Subcutaneous adipose tissue (tissue), 4 donors: ENCODE data around the gene LRIG2. TPM values are rescaled to one million over a fixed set of nuclear protein-coding genes. Genes with fewer than 3 reads are reported as not detected.

Source experiments
- CTCF ChIP-seq: fragments of 450-650 bp; IDR thresholded peaks from one replicate; pipeline ENCODE4 v1.5.1; 2016; ENCODE audit warnings: low read depth, mild to moderate bottlenecking, control low read depth, antibody characterized with exemption, moderate library complexity
- total RNA-seq, 4 donors: library from RNA; depleted of rRNA; stranded (reverse); fragments of >200 nt; gene quantifications; one replicate each; pipeline ENCODE4 v1.1.0, GENCODE V29; 2016

Gene LRIG2
- total RNA-seq, 4 donors from 2014 or later = 16.6 to 26.6 (median 21.6) TPM

GRCh38 chr1:113135460-113135859 is 62.5 kb downstream of the LRIG2 start:
- TF ChIP-seq CTCF = no peak

- TF ChIP-seq CTCF = no peak
Measured at GRCh38 chr1:113136476-113136875, 63.5 kb downstream of the LRIG2 start.

- TF ChIP-seq CTCF = no peak
Measured at GRCh38 chr1:113137563-113137962, 64.6 kb downstream of the LRIG2 start.

GRCh38 chr1:113138778-113139177 is 65.8 kb downstream of the LRIG2 start:
- no peak for TF ChIP-seq CTCF

GRCh38 chr1:113140176-113140575 is 67.2 kb downstream of the LRIG2 start:
- no peak for TF ChIP-seq CTCF

GRCh38 chr1:113140588-113141446 is 67.8 kb downstream of the LRIG2 start:
- no peak for TF ChIP-seq CTCF

GRCh38 chr1:113141650-113142473 is 68.9 kb downstream of the LRIG2 start:
- no peak for TF ChIP-seq CTCF
